Measurements from ENCODE around the gene PIP5KL1.

The PIP5KL1 gene

DNA sequence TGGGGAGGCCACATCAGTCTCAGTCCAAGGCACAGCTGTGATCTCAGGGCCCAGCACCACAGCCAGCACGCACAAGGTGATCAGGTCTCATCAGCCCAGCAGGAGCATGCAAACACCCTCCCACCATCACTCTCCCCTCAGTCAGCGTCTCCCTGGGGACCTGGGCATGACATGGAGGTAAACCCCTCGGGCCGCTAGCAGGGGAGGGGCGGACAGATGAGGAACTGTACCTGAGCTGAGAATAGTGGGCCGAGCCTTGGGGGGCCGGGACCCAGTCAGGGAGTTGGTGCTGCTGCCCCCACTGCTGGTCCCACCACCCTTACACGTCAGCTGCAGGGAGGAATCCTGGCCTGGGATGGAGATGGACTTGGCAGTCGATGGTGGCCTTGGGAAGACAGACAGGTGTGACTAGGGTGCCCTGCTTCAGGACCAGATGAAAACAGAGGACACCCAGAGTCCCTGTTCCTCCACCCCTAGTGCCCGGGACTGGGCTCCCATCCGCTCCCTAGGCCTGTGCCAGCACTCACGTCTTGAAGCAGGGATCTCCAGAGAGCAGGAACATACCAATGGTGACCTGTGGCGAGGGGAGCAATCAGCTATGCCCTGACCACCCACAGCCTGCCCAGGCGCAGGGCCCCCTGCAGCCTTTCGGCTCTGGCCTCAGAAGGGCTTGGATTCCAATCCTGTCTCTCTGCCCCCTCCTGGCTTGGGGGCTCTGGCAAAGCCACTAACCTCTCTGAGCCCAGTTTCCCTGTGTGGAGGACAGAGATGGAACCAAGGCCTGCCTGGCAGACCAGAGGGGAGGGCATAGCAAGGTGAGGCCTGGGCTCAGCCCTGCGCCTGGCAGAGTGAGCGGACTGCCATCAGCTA is 17.5 kb upstream of the PIP5KL1 start:
- Histone ChIP-seq H3K23ac (ENCODE audit: low read length) (no peak overlapping the region), H2BK5ac (ENCODE audit: low read length) (no peak overlapping the region), H4K5ac (ENCODE audit: low read length) (no peak overlapping the region), H2AK5ac (ENCODE audit: low read length) (no peak overlapping the region), H4K8ac (ENCODE audit: low read depth, low read length) (no peak overlapping the region), H3K79me1 (ENCODE audit: low read length) (peaks cover 3% of the 10 kb centered on the region), H3K36me3 (ENCODE audit: control insufficient read depth, insufficient read depth, low read length) (no peaks in the 10 kb centered on the region), H3K9ac (ENCODE audit: low read length) (no peak overlapping the region), H3K4me2 (ENCODE audit: low read length) (no peak overlapping the region), H3K27me3 (ENCODE audit: insufficient read depth, low read length, poor library complexity) (no peaks in the 10 kb centered on the region), H3K18ac (ENCODE audit: low read length) (no peak overlapping the region), H3K4me1 (ENCODE audit: control insufficient read depth, low read depth, low read length) (no peaks in the 10 kb centered on the region), H3K4me3 (ENCODE audit: low read length) (no peak overlapping the region), H3K79me2 (ENCODE audit: control insufficient read depth, insufficient read depth, low read length) (no peaks in the 10 kb centered on the region), H3K4ac (ENCODE audit: low read depth, low read length) (no peak overlapping the region), H3K27ac (ENCODE audit: low read depth, low read length) (no peak overlapping the region), H2BK15ac (replicated peaks; ENCODE audit: low read depth) (no peak overlapping the region), H2BK120ac (ENCODE audit: low read depth, low read length) (no peak overlapping the region), H3K56ac (ENCODE audit: low read length) (no peak overlapping the region)
- WGBS (ENCODE audit: extremely low coverage, insufficient coverage, low lambda C conversion rate): no CpG with 5 or more reads among the region's 17 CpGs
- no peak for DNase-seq

DNA sequence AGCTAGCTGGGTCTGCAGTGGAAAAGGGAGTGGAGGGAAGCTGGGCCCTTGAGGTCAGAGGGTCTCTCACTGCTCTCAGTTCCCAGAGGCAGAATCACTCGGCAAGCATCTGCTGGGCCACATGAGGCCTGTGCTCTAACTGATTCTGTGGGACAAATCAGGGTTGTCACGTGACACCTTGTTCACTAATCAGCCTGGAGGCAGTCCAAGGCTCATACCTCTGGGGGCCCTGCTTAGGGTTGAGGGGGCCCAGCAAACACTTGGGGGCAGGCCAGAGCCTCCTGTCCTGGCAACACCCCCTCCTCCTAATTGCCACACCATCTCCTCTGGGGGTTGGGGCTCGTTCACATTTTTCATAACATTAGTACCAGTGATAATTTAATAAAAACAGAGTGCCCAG is 16.2 kb upstream of the PIP5KL1 start:
- no CpG with 5 or more reads among the region's 3 CpGs for WGBS (ENCODE audit: extremely low coverage, insufficient coverage, low lambda C conversion rate)
- no peaks in the 10 kb centered on the region for H3K4me1 ChIP-seq (ENCODE audit: control insufficient read depth, low read depth, low read length)

DNA sequence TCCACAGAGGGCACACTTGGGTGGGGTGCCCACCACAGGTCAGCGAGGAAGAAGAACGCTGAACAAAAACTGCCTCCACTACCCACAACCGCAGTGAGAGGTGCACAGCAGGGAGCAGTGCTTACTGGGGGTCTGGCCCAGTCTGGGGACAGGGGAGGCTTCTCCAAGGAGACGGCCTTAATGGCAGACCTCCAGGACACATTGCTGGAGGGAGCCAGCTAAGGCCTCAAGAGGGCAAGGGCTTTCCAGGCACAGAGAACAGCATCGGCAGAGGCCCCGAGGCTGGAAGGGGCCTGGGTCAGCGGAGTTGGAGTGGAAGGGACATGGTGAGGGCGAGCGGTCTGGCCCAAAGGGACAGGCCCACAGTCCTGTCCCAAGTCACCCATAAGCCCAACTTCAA is 15.4 kb upstream of the PIP5KL1 start:
- H3K27ac ChIP-seq (ENCODE audit: low read depth, low read length): no peak overlapping the region
- H3K36me3 ChIP-seq (ENCODE audit: control insufficient read depth, insufficient read depth, low read length): peaks cover 2% of the 10 kb centered on the region
- no CpG with 5 or more reads among the region's 9 CpGs for WGBS (ENCODE audit: extremely low coverage, insufficient coverage, low lambda C conversion rate)
- no peak overlapping the region for H2BK15ac ChIP-seq (replicated peaks; ENCODE audit: low read depth)
- no peaks in the 10 kb centered on the region for H3K79me1 ChIP-seq (ENCODE audit: low read length)
- no peak overlapping the region for H3K9ac ChIP-seq (ENCODE audit: low read length)
- no peaks in the 10 kb centered on the region for H3K79me2 ChIP-seq (ENCODE audit: control insufficient read depth, insufficient read depth, low read length)
- no peak overlapping the region for H3K23ac ChIP-seq (ENCODE audit: low read length)
- H2BK5ac ChIP-seq (ENCODE audit: low read length): no peak overlapping the region
- H3K4me3 ChIP-seq (ENCODE audit: low read length): no peak overlapping the region
- no peaks in the 10 kb centered on the region for H3K4me1 ChIP-seq (ENCODE audit: control insufficient read depth, low read depth, low read length)
- no peak overlapping the region for H4K5ac ChIP-seq (ENCODE audit: low read length)
- no peak overlapping the region for H3K4ac ChIP-seq (ENCODE audit: low read depth, low read length)
- no peak overlapping the region for H3K18ac ChIP-seq (ENCODE audit: low read length)
- no peak overlapping the region for H2AK5ac ChIP-seq (ENCODE audit: low read length)
- H2BK120ac ChIP-seq (ENCODE audit: low read depth, low read length): no peak overlapping the region
- no peaks in the 10 kb centered on the region for H3K27me3 ChIP-seq (ENCODE audit: insufficient read depth, low read length, poor library complexity)
- H4K8ac ChIP-seq (ENCODE audit: low read depth, low read length): no peak overlapping the region
- H3K4me2 ChIP-seq (ENCODE audit: low read length): no peak overlapping the region
- no peak overlapping the region for H3K56ac ChIP-seq (ENCODE audit: low read length)
- DNase-seq: no peak

More for the DNA sequence above, 16.2 kb upstream of the PIP5KL1 start:
- Histone ChIP-seq H3K9ac (ENCODE audit: low read length) (no peak overlapping the region), H4K5ac (ENCODE audit: low read length) (no peak overlapping the region), H3K4me3 (ENCODE audit: low read length) (no peak overlapping the region), H3K23ac (ENCODE audit: low read length) (no peak overlapping the region), H2BK5ac (ENCODE audit: low read length) (no peak overlapping the region), H2BK15ac (replicated peaks; ENCODE audit: low read depth) (no peak overlapping the region), H3K27me3 (ENCODE audit: insufficient read depth, low read length, poor library complexity) (no peaks in the 10 kb centered on the region), H2AK5ac (ENCODE audit: low read length) (no peak overlapping the region), H3K18ac (ENCODE audit: low read length) (no peak overlapping the region), H3K79me2 (ENCODE audit: control insufficient read depth, insufficient read depth, low read length) (no peaks in the 10 kb centered on the region), H3K79me1 (ENCODE audit: low read length) (peaks cover 2% of the 10 kb centered on the region), H2BK120ac (ENCODE audit: low read depth, low read length) (no peak overlapping the region), H3K56ac (ENCODE audit: low read length) (no peak overlapping the region), H3K36me3 (ENCODE audit: control insufficient read depth, insufficient read depth, low read length) (peaks cover 2% of the 10 kb centered on the region), H3K4me2 (ENCODE audit: low read length) (no peak overlapping the region), H4K8ac (ENCODE audit: low read depth, low read length) (no peak overlapping the region), H3K4ac (ENCODE audit: low read depth, low read length) (no peak overlapping the region), H3K27ac (ENCODE audit: low read depth, low read length) (no peak overlapping the region)
- no peak for DNase-seq

DNA sequence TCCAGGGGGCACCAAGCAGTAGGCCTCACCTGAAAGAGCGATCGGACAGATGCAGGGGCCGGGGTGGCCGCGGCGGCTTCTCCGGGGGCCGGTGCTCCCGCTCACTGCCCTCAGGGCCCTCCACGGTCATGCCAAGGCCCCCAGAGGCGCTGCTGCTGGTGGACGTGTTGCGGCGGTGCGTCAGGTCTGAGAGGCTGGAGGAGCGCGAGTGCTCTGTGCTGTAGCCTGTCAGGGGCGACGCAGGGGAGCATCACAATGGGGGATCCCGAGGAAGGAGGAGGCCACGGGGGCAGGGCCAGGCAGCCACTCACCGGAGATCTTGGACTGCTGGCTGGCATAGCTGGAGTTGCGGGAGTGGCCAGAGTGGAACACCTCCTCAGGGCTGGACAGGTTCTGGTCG is 14.8 kb upstream of the PIP5KL1 start:
- Histone ChIP-seq H3K18ac (ENCODE audit: low read length) (no peak overlapping the region), H3K79me2 (ENCODE audit: control insufficient read depth, insufficient read depth, low read length) (no peaks in the 10 kb centered on the region), H3K23ac (ENCODE audit: low read length) (no peak overlapping the region), H3K4me1 (ENCODE audit: control insufficient read depth, low read depth, low read length) (no peaks in the 10 kb centered on the region), H3K27ac (ENCODE audit: low read depth, low read length) (no peak overlapping the region), H3K56ac (ENCODE audit: low read length) (no peak overlapping the region), H4K8ac (ENCODE audit: low read depth, low read length) (no peak overlapping the region), H3K36me3 (ENCODE audit: control insufficient read depth, insufficient read depth, low read length) (peaks cover 2% of the 10 kb centered on the region), H2AK5ac (ENCODE audit: low read length) (no peak overlapping the region), H3K9ac (ENCODE audit: low read length) (no peak overlapping the region), H3K79me1 (ENCODE audit: low read length) (no peaks in the 10 kb centered on the region), H3K4me2 (ENCODE audit: low read length) (no peak overlapping the region), H3K27me3 (ENCODE audit: insufficient read depth, low read length, poor library complexity) (no peaks in the 10 kb centered on the region), H2BK5ac (ENCODE audit: low read length) (no peak overlapping the region), H2BK15ac (replicated peaks; ENCODE audit: low read depth) (no peak overlapping the region), H2BK120ac (ENCODE audit: low read depth, low read length) (no peak overlapping the region), H3K4me3 (ENCODE audit: low read length) (no peak overlapping the region), H4K5ac (ENCODE audit: low read length) (no peak overlapping the region), H3K4ac (ENCODE audit: low read depth, low read length) (no peak overlapping the region)
- WGBS (ENCODE audit: extremely low coverage, insufficient coverage, low lambda C conversion rate): no CpG with 5 or more reads among the region's 24 CpGs
- no peak for DNase-seq

DNA sequence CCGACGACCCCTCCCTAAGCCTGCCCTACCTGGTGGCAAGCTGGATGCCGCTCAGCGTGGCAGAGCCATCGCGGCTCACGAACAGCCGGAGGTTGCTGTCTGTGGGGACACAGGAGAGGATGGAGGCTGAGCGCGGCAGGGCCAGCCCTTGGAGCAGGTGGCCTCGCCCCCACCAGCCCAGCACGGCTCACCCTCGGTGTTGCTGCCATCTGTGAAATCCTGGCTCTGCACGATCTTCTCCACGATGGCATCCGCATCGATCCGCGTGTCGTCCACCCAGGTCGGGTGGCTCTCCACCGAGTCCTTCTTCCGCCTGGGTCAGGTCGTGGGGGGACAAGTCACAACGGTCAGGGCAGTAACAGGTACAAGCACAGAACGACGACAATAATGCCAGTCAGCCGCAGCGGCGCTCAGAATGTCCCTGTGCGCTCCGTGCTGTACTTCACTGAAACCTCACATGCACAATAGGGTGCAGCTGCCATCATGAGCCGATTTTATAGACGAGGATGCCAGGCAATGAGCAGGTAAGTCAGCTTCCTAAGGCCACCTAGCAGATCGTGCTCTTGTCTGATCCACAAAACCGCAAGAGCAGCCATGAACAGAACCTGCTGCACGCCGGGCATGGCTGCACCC is 14.1 kb upstream of the PIP5KL1 start:
- Histone ChIP-seq H3K27me3 (ENCODE audit: insufficient read depth, low read length, poor library complexity) (no peaks in the 10 kb centered on the region), H3K23ac (ENCODE audit: low read length) (no peak overlapping the region), H3K18ac (ENCODE audit: low read length) (no peak overlapping the region), H3K4me3 (ENCODE audit: low read length) (no peak overlapping the region), H3K27ac (ENCODE audit: low read depth, low read length) (no peak overlapping the region), H3K4me2 (ENCODE audit: low read length) (no peak overlapping the region), H3K36me3 (ENCODE audit: control insufficient read depth, insufficient read depth, low read length) (peaks cover 2% of the 10 kb centered on the region), H3K4ac (ENCODE audit: low read depth, low read length) (no peak overlapping the region), H3K79me2 (ENCODE audit: control insufficient read depth, insufficient read depth, low read length) (no peaks in the 10 kb centered on the region), H2BK15ac (replicated peaks; ENCODE audit: low read depth) (no peak overlapping the region), H2AK5ac (ENCODE audit: low read length) (no peak overlapping the region), H3K79me1 (ENCODE audit: low read length) (no peaks in the 10 kb centered on the region), H2BK120ac (ENCODE audit: low read depth, low read length) (no peak overlapping the region), H4K8ac (ENCODE audit: low read depth, low read length) (no peak overlapping the region), H3K9ac (ENCODE audit: low read length) (no peak overlapping the region), H3K4me1 (ENCODE audit: control insufficient read depth, low read depth, low read length) (no peaks in the 10 kb centered on the region), H3K56ac (ENCODE audit: low read length) (no peak overlapping the region), H2BK5ac (ENCODE audit: low read length) (no peak overlapping the region), H4K5ac (ENCODE audit: low read length) (no peak overlapping the region)
- DNase-seq: no peak
- WGBS (ENCODE audit: extremely low coverage, insufficient coverage, low lambda C conversion rate): no CpG with 5 or more reads among the region's 38 CpGs
